ENCODE measurements around the gene CCDC159.

- TF ChIP-seq IRF1 (CRISPR knock-in tag; IDR thresholded peaks at IDR 0.05; ENCODE audit: low read depth): no peak
- TF ChIP-seq PRMT3 (CRISPR knock-in tag; IDR thresholded peaks at IDR 0.05; ENCODE audit: borderline replicate concordance, low read depth): no peak
- no peak for TF ChIP-seq ZNF644 (CRISPR knock-in tag; IDR thresholded peaks at IDR 0.05; ENCODE audit: low read depth)
- TF ChIP-seq PHF8 (CRISPR knock-in tag; IDR thresholded peaks at IDR 0.05): no peak
- TF ChIP-seq CTCF (CRISPR knock-in tag; IDR thresholded peaks at IDR 0.05): no peak
- no peak for TF ChIP-seq ATF6 (CRISPR knock-in tag; conservative IDR thresholded peaks at IDR 0.05)
- TF ChIP-seq CREB3 (CRISPR knock-in tag; IDR thresholded peaks at IDR 0.05): no peak
- TF ChIP-seq CEBPB (IDR thresholded peaks at IDR 0.05; ENCODE audit: borderline replicate concordance, low read depth, low read length): peak; percentile 98
Observed at GRCh38 chr19:11324079-11324661, 22.1 kb upstream of the CCDC159 start.
